Heart left ventricle (tissue), 16 donors: ENCODE results near the gene UHRF1. TPM values are rescaled to one million over a fixed set of nuclear protein-coding genes. Genes with fewer than 3 reads are reported as not detected.

Source experiments
- ATAC-seq, 4 donors: fragments of 200-7000 bp; cut with Tn5 transposase; one replicate each; pipeline ENCODE4 v1.9.1; 2020 to 2022; ENCODE audit warnings: moderate library complexity in 4 of 4, mild to moderate bottlenecking in 3 of 4, moderate number of reproducible peaks in 1 of 4
- DNase-seq, 5 donors: peaks; one replicate each; pipeline ENCODE4 v3.0.0-alpha.2; 2020
- H3K27ac ChIP-seq, 12 donors: fragments of 200-600 bp; sonication (generic) in 4 of 12; one replicate each; pipeline versions ENCODE4 v1.5.0 to v1.8.0; 2016 to 2022; ENCODE audit warnings: mild to moderate bottlenecking in 2 of 12
- H3K27me3 ChIP-seq, 9 donors: fragments of 200-600 bp; sonication (generic) in 2 of 9; one replicate each; pipeline versions ENCODE4 v1.5.1 to v1.8.0; 2016 to 2022; ENCODE audit warnings: mild to moderate bottlenecking in 3 of 9
- H3K36me3 ChIP-seq, 9 donors: fragments of 200-600 bp; sonication (generic) in 2 of 9; one replicate each; pipeline versions ENCODE4 v1.5.0 to v1.8.0; 2018 to 2022; ENCODE audit warnings: mild to moderate bottlenecking in 2 of 9
- H3K4me1 ChIP-seq, 12 donors: fragments of 200-600 bp; sonication (generic) in 4 of 12; one replicate each; pipeline versions ENCODE4 v1.5.0 to v1.8.0; 2016 to 2022; ENCODE audit warnings: mild to moderate bottlenecking in 3 of 12
- H3K4me3 ChIP-seq, 12 donors: fragments of 200-600 bp; sonication (generic) in 4 of 12; one replicate each; pipeline versions ENCODE4 v1.5.0 to v1.8.0; 2017 to 2022; ENCODE audit warnings: mild to moderate bottlenecking in 9 of 12, moderate library complexity in 4 of 12
- H3K9me3 ChIP-seq, 12 donors: fragments of 200-600 bp; sonication (generic) in 4 of 12; one replicate each; pipeline versions ENCODE4 v1.5.0 to v1.8.0; 2016 to 2022; ENCODE audit warnings: mild to moderate bottlenecking in 1 of 12
- POLR2A ChIP-seq, 2 donors: fragments of 450-650 bp; IDR thresholded peaks; one replicate each; pipeline ENCODE4 v1.6.1; 2017; ENCODE audit warnings: antibody characterized with exemption in 2 of 2, mild to moderate bottlenecking in 2 of 2, moderate library complexity in 2 of 2
- WGBS, 4 donors: extraction: QIAGEN DNeasy Blood & Tissue Kit in 2 of 4; methylation state at CpG; one replicate each; pipeline versions ENCODE4 v1.1.5 to v1.1.7; 2013 to 2018; 5-methylcytosine and 5-hydroxymethylcytosine counted together
- intact Hi-C, 10 donors: fragments of 100-400 bp; cut with DNase I; formaldehyde crosslinking; loops; one replicate each; pipeline versions ENCODE4 v1.11.1 to v1.14.2; 2022
- polyA plus RNA-seq, 2 donors: library from polyadenylated mRNA; stranded (reverse); fragments of 200-250 nt; gene quantifications; one replicate each; pipeline ENCODE4 v1.2.3, GENCODE V29; 2013
- total RNA-seq, 9 donors: library from RNA; depleted of rRNA in 2 of 9; stranded (reverse); fragments of >200 nt in 2 of 9; fragmentation: NEBNext Ultra II Directional in 3 of 9; extraction: Animal tissue kit (Norgen Biotek cat#: 25700) in 3 of 9; gene quantifications; one replicate each; pipeline versions ENCODE4 v1.1.0 to v1.2.4, GENCODE V29; 2016 to 2023
- TF ChIP-seq, protein P1 (sequence below), 12 donors: fragments of 200-600 bp; sonication (generic) in 4 of 12; IDR thresholded peaks; one replicate each; pipeline versions ENCODE4 v1.5.0 to v1.8.0; 2018 to 2022; ENCODE audit warnings: antibody characterized with exemption in 12 of 12, mild to moderate bottlenecking in 5 of 12
- donor health status: ischemic (EF 13 %, LVEDD 7.1; RV severe dilation, severe dysfunction).
- donor health status: healthy with polysubstance abuse.
- donor health status: DM: no; HTN: yes; CAD: no.
- donor health status: DM: no; HTN: no; CAD: no.
- donor health status: ischemic (EF 25% LVEDD 6.9; RV normal size, moderate dysfunction).
- donor health status: ischemic (EF 25% LVEDD 5.7; RV mildly dilated, moderate dysfunction).
- donor health status: healthy.
- donor health status: DM: yes; HTN: yes; CAD: no.
- donor health status: ischemic (EF 35%, LVEDD 5.7; RV mildly dilated, moderate dysfunction).
- donor health status: nonischemic (EF 11% LVEDD 7.7; RV severe dilation, severe dysfunction).
- donor health status: DM: yes; HTN: yes; CAD: no.
- donor health status: PGD.
- donor health status: ischemic (EF 29% LVEDD 5.4; RV normal size, mild dysfunction).
- donor health status: nonischemic (EF 23%, LVEDD 6.1; RV moderate dilation, normal function).

Gene UHRF1
- total and polyA plus RNA-seq, 11 donors = 0.25 to 8.9 (median 0.74) TPM

DNA sequence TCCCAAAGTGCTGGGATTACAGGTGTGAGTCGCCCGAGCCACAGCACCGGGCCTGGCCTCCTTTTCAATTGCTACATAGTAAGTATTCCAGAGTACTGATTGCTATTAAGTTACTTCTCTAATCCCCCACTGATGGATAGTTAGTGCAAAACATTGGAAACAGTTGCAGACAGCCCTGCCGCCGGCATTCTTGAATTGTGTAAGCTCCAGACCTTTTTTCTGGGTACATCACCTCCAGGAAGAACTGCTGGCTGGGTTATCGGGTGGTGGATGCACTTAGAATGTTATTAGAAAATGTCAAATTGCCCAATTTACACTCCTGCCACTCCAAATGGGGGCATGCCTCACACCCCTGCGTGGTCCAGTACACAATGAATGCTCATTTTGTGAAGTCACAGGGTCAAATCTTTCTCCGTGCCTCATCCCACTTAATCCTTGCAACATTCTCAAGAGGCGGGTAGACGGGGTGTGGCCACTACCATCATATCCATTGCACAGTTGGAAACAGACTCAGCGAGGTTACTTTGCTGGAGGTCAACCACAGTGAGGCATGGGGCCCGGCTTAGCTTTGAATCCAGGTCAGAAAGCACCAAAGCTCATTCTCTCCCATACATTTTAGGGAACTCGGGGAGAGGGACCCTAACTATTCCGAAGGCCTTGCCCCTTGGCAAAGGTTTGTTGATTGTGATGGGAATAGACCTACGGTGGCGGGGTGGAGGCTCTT lies 58.6 kb downstream of the UHRF1 start:
- intact Hi-C loops = loop anchor here in 4 of 10 donors (5.0 kb wide), 5 partner anchors 64 to 511 kb away; partner anchors contain the start of genes PLIN3 (in 2 of the 4), DPP9 (in 1 of the 4) and UBXN6 (in 1 of the 4)
- TF ChIP-seq POLR2A (IDR thresholded peaks at IDR 0.05) = no peak
- TF ChIP-seq, protein P1, sequence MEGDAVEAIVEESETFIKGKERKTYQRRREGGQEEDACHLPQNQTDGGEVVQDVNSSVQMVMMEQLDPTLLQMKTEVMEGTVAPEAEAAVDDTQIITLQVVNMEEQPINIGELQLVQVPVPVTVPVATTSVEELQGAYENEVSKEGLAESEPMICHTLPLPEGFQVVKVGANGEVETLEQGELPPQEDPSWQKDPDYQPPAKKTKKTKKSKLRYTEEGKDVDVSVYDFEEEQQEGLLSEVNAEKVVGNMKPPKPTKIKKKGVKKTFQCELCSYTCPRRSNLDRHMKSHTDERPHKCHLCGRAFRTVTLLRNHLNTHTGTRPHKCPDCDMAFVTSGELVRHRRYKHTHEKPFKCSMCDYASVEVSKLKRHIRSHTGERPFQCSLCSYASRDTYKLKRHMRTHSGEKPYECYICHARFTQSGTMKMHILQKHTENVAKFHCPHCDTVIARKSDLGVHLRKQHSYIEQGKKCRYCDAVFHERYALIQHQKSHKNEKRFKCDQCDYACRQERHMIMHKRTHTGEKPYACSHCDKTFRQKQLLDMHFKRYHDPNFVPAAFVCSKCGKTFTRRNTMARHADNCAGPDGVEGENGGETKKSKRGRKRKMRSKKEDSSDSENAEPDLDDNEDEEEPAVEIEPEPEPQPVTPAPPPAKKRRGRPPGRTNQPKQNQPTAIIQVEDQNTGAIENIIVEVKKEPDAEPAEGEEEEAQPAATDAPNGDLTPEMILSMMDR (IDR thresholded peaks at IDR 0.05) = no peak
- WGBS, 4 donors = 69 to 83% (median 78%) methylated on average over 16 of the region's 16 CpGs
- peak overlapping the region in 10 of 12 donors; percentile 17 to 54 (median 39) for H3K4me3 ChIP-seq
- H3K27ac ChIP-seq = peak overlapping the region in 9 of 12 donors; percentile 2 to 73 (median 57)
- H3K36me3 ChIP-seq = no peaks in the 10 kb centered on the region
- ATAC-seq = no peak
- H3K9me3 ChIP-seq = no peaks in the 10 kb centered on the region
- H3K4me1 ChIP-seq = peaks cover 0 to 39% (median 32%) of the 10 kb centered on the region in 12 donors
- DNase-seq = no peak
- no peaks in the 10 kb centered on the region for H3K27me3 ChIP-seq

DNA sequence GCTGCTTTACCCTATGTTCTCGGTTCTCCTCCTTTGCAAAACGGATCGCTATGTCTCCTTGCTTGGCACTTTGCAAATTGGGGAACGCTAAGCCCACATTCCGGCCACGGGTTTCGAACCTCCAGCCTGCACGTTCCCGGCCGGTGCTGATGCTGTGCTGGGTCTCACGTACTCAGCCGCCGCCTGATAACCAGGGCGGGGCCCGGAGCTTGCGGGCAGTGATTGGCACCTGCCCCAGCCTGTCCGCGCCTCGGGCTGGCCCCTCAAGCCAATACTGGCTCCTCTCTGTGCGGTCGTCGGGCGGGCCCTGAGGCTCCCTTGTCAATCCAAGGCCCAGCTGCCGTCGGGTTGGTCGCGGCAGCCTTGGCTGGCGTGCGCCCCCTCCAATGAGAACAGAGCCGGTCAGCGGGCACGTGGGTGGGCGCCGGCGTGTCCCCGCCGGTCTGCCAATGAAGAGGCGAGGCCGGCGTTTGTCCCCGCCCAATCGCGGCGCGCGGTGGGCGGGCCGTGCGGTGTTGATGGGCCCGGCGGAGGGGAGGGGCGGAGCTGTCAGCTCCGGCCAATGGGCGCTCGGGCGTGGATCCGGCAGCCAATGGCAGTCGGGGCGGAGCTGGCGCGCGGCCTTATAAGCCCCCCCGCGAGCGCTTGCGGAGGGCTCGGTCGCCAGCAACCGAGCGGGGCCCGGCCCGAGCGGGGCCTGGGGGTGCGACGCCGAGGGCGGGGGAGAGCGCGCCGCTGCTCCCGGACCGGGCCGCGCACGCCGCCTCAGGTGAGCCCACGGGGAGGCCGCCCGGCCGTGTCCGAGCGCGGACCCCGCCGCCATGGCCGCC lies 59.4 kb downstream of the UHRF1 start, which contains the start of gene KDM4B:
KDM4B (plus strand) TSS at position 652 of the 830 bp plus-strand sequence. CDS start 63,778 bp downstream, outside the sequence.
- Histone ChIP-seq H3K27ac (peak within 1 kb of the TSS; percentile 8 to 87 (median 69)), H3K36me3 (no peaks in the 10 kb centered on the region), H3K27me3 (no peaks in the 10 kb centered on the region), H3K4me3 (peak within 1 kb of the TSS; percentile 54 to 92 (median 69)), H3K9me3 (no peaks in the 10 kb centered on the region), H3K4me1 (peaks cover 0 to 46% (median 33%) of the 10 kb centered on the region in 12 donors)
- WGBS, 4 donors = 0 to 6% (median 1%) methylated on average over 3 to 96 of the region's 96 CpGs
- TF ChIP-seq POLR2A (IDR thresholded peaks at IDR 0.05) = peak; percentile 97
- TF ChIP-seq, protein P1 (IDR thresholded peaks at IDR 0.05) = no peak
- ATAC-seq (peak; percentile 95 to 98 (median 98)), DNase-seq (peak; percentile 99 to 100 (median 100))
- intact Hi-C loops = loop anchor here in 4 of 10 donors (5.0 kb wide), 5 partner anchors 64 to 511 kb away; partner anchors contain the start of genes PLIN3 (in 2 of the 4), DPP9 (in 1 of the 4) and UBXN6 (in 1 of the 4)

DNA sequence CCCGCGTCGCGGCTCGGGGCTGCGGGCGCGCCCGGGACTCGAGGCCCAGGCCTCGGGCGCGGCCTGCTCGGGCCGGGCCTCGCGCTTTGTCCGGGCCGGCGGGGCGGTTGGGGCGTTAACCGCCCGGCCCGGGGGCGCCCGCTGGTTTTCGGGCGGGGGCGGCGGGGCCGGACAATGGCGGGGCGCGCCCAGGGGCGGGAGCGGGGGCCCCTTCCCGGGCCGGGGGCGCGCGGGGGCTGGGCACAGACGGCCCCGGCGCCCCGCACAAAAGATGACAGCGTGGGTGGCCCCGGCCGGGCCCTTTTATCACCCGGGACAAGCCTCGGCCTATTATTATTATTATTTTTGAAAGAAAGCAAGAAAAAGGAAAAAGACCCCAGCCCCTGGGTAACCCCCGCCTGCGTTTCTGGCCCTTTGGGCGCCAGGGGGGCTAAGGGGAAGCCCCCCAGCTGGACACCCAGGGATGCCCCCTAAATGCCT lies 60.0 kb downstream of the UHRF1 start:
- DNase-seq (no peak), ATAC-seq (no peak)
- Histone ChIP-seq H3K27me3 (no peaks in the 10 kb centered on the region), H3K9me3 (no peaks in the 10 kb centered on the region), H3K4me3 (peak overlapping the region; percentile 54 to 92 (median 69)), H3K27ac (peak overlapping the region in 11 of 12 donors; percentile 8 to 87 (median 62)), H3K36me3 (no peaks in the 10 kb centered on the region), H3K4me1 (peaks cover 0 to 50% (median 35%) of the 10 kb centered on the region in 12 donors)
- TF ChIP-seq, protein P1 (IDR thresholded peaks at IDR 0.05) = no peak
- no peak for TF ChIP-seq POLR2A (IDR thresholded peaks at IDR 0.05)
- intact Hi-C loops = loop anchor here in 4 of 10 donors (5.0 kb wide), 5 partner anchors 63 to 512 kb away; partner anchors contain the start of genes PLIN3 (in 2 of the 4), DPP9 (in 1 of the 4) and UBXN6 (in 1 of the 4)
- WGBS, 4 donors = 0 to 2% (median 1%) methylated on average over 5 to 54 of the region's 54 CpGs
